ENCODE measurements around the gene RAET1G.
A peak's percentile ranks its signal among the peaks of the same experiment; 100 is the strongest.
"Not testable (repeated sequence)": the region's sequence is repeated elsewhere in the genome, so short reads cannot be mapped to it uniquely, and the experiment has no call there.

The RAET1G gene

DNA sequence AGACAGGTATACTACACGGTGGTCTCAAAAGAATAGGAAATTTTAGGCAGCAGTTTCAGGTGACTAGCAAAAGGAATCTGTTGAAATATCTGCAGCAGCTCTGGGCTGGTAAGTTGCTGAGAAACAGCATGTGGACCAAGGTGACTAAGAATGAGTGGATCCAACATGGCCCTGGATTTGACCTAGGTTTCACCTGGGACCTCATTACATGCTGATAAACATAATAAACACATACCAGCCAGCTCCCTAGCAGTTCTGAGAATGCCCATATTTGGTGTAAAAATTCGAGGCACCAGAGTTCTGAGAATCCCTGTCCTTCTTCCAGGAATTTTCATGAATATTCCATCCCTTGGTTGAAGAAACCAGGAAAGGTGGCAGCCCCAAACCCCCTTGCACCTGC is 30.5 kb upstream of the RAET1G start:
- not testable (repeated sequence) for DNase-seq

DNA sequence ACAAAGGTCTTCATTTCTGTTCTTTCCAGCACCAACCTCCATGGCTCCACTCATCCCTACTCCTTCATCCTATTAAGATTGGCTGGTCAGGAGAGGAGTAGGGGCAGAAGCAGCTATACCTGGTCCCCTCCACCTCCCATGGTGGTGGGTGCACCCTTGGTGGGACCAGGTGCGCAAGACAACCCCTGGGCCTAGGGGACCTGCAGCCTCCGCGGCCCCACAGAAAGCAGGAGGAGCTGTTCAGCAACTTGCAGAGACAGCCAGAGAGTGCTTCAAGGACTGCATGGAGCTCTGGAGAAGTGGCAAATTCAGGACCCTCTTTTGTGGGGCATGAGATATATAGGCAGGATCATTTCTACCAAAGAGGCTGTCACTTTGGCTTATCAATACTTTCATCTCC is 28.7 kb upstream of the RAET1G start:
- no peak for DNase-seq

DNA sequence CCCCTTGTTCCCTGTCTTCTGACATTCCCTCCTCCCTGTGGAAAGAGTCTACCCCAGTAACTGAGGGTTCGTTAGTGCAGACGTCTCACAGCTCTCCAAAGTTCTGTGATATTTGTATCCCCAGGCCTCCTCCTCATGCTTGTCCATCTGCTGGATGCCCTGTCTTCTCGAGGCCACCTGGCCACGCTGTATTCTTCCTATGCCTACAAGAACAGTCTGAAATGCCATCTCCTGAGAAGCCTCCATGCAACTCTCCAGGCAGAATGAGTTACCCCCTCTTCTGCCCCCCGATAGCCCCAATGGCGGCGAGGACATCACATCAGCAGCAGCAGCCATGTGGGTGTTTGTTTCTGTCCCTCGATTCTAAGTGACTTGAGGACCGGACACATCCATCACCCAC is 28.2 kb upstream of the RAET1G start:
- no peak for DNase-seq

DNA sequence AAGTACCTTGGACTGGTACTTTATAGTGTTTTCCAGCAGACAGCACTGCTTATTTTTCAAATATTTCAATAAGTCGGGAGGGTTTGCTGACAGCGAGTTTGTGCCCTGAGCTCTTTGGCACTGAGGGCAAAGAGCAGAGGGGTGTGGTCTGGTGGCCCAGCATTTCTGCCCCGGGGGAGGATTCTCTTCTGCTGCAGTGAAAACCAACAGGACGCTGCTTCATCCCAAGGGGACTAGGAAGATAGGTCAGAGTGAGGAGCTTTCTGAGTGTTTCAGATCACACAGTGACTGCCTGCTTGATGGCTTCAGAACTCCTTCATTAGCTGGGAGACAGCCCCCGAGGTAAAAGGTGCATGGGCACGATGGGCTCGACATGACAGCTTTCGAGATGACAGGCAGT is 27.5 kb upstream of the RAET1G start:
- no peak for DNase-seq

DNA sequence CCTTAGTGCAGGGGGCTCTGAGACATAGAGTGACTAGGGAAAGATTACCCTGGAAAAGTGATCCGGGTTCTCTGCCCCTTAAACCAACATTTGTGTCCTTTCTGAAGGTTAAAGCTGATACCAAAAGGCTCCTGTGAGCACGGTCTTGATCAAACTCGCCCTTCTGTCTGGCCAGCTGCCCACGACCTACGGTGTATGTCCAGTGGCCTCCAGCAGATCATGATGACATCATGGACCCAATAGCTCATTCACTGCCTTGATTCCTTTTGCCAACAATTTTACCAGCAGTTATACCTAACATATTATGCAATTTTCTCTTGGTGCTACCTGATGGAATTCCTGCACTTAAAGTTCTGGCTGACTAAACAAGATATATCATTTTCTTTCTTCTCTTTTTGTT is 25.7 kb upstream of the RAET1G start:
- no peak for DNase-seq

DNA sequence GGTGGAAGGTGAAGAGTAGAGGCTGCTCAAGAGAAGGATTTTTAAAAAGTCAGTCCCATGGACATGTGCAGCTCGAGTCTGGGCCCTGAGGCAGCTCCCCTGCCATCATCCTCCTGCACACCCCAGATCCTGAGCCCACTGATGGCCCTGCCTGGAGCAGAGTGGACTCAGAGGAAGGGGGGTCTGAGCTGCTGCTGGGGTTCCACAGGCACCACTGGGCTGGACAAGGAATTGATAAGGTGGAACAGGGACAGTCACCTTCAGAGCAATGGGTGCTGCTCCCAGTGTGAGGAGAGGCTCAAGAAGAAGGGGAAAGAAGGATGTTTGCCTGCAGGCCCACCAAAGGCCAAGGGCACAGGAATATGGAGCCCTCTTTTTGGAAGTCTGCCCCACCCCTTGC is 25.1 kb upstream of the RAET1G start:
- DNase-seq = no peak

DNA sequence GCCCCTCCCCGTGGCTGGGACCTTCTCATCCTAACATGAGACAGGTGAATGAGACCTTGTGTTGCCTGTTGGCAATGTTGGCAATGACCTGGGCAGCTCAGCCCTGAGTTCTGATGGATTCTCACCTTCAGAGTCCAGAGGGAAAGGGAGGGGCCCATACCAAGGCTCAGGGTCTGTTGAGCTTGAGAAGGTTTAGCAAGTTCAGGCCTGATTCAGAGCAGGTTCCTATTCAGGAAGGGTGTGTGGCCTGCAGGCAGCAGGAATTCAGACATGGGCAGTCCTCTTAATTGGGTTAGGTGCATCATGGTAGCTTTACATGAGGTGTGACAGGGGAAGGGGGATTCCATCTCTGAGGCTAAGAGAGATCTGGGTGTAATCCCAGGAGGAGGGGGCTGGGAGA is 24.6 kb upstream of the RAET1G start:
- DNase-seq = not testable (repeated sequence)

DNA sequence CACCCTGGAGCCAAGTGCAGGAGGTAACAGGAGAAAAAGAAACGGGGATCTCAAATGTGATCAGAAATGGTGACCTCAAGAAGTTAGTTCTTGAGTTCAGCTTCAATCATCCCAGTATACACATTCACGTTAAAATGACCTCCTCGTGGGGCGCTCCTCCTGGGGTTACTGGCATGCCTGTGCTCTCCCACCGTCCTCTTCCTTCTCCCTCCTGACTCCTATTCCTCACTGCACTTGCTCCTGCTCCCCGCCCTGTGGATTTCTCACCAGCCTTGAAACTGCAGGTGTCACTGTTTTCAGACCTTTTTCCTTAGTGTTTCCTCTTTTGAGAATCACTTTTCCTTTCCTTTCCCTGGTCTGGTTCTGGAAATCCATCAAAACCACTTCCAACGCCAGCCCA is 23.7 kb upstream of the RAET1G start:
- DNase-seq = not testable (repeated sequence)

DNA sequence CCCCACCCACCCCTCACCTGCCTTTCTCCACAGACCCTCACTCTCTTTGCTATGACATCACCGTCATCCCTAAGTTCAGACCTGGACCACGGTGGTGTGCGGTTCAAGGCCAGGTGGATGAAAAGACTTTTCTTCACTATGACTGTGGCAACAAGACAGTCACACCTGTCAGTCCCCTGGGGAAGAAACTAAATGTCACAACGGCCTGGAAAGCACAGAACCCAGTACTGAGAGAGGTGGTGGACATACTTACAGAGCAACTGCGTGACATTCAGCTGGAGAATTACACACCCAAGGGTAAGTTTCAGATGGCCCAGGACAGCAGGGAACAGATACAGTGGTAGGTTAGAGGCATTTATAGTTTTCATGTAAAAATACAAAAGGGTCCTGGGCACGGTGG is 22.4 kb upstream of the RAET1G start:
- not testable (repeated sequence) for DNase-seq

DNA sequence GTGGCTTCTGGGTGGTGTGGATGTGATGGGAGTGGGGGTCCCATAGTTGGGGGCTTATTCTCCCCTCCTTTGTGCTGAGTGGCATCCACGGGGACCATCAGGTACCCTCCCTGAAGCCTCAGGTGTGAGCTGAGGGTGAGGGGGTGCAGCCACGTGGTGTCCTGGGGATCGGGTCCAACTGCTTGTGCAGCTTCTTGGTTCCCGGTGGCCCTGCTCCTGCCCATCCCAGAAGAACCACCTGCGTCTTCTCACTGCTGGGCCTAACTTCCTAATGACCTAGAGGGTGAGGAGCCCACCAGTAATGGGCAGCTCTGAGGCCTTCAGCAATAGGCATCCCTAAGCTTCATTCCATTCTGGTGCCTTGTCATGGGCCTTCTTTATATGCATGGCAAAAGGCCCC is 20.4 kb upstream of the RAET1G start:
- DNase-seq = not testable (repeated sequence)

DNA sequence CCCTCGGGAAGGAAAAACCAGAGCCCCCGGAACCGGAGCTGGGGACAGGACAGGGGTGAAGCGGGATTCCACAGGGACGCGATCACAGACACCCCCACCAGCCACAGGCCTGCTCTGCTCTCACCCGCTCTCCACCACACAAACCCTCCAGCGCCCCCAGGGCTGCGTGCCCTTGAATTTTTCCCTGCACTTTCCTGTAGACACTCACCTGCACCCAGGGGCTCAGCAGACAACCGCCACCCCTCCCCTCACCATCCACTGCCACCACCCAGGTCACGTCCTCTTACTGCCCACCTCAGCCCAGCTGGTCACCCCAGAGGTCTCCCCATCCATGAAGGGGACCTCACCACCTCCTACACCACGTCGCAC is 19.5 kb upstream of the RAET1G start:
- DNase-seq = no peak

DNA sequence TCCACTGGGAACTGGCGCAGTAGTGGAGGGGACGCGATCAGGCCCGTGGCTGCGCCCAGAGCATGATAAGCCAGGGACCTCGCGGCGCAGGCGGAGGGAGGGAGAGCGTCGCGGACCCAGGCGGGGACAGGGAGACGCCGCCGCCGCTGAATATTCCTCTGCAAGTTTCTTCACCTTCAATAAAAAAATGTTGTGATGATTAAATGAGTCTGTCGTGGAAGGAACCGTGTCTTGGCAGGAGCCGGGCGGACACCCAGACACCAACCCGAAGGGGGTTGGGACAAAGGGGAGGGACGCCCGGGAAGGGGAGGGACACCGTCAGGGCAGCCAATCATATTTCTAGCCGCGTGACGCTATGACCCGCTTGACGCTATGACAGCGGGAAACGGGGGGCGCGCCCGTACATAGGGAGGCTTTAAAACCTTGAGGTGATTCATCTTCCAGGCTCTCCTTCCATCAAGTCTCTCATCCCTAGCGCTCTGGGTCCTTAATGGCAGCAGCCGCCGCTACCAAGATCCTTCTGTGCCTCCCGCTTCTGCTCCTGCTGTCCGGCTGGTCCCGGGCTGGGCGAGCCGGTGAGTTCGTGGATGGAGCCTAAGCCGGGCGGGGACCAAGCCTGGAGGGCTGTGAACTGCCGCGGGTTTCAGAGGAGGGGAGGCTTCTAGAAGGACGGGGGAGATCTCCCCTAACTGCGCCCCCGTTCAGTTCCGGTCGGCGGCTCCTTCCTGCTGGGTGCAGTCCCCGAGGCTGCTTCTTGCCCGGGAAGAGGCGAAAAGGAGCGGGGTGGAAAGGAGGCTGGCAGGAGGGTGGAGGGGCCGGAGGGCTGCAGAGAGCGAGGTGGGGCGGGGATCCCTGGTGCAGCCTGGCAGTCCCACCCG is 18.9 kb upstream of the RAET1G start, which contains the start of gene ULBP2:
TSS of gene ULBP2 (plus strand) at position 432 of the 878 bp plus-strand sequence. CDS start at position 491, 59 bp downstream.
- DNase-seq = peak; percentile 92

DNA sequence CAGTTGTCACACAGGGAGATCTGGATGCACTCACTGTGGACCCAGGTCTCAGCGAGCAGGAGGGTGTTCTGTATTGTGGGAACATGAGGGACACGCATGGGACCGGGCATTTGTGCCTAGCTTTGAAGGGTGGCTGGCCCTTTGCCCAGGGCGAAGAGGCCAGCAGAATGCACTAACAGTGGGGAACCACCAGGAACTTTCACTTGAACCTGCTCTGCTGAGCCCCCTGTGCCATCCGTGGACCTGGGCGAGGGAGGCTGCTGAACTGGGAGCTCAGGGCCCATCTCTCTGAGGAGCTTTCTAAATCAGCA is 17.7 kb upstream of the RAET1G start:
- DNase-seq = no peak

DNA sequence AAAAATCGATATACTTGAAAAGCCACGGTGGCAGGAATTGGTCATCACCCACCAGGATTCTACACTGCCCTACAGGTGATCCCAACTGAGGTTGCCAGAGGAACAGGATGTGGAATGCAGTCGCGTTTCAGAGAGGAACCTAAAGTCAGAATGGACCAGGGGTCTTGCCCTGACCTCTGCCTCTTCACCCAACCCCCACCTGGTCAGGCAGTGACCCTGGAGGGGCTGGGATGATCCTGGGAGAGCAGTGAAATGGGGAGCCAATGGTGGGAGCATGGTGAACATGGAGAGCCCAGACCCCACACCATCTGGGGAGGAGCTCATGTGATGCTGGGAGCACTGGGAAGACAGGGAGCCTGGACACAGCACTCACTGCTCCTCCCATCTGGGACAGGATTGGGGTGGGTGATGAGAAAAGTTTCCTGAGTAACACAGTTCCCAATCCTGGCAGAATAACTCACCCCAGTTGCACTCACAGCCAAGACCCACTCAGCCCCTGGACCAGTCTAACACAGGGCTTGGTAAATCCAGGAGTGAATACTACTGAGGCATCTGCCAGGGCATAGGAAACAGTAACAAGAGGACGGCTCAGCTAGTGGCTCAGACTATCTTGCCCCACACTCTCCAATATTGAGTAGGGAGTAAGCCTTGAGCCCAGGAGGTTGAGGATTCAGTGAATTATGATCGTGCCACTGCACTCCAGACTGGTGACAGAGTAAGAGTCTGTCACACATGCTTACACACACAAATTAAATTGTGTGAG is 17.2 kb upstream of the RAET1G start:
- DNase-seq = no peak

DNA sequence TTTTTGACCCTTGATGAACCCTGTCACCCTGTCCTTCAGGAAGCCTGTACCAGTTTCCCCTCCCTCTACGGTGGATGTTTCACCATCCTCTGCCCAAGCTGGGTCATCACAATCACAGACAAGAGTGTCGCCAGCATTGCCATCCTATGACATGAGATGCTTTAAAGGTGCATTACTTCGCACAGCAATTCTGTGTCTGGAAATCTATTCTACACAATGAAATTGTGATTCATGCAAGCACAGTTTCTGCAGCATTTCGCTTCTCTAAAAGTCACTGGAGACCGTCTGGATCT is 16.4 kb upstream of the RAET1G start:
- DNase-seq = no peak

DNA sequence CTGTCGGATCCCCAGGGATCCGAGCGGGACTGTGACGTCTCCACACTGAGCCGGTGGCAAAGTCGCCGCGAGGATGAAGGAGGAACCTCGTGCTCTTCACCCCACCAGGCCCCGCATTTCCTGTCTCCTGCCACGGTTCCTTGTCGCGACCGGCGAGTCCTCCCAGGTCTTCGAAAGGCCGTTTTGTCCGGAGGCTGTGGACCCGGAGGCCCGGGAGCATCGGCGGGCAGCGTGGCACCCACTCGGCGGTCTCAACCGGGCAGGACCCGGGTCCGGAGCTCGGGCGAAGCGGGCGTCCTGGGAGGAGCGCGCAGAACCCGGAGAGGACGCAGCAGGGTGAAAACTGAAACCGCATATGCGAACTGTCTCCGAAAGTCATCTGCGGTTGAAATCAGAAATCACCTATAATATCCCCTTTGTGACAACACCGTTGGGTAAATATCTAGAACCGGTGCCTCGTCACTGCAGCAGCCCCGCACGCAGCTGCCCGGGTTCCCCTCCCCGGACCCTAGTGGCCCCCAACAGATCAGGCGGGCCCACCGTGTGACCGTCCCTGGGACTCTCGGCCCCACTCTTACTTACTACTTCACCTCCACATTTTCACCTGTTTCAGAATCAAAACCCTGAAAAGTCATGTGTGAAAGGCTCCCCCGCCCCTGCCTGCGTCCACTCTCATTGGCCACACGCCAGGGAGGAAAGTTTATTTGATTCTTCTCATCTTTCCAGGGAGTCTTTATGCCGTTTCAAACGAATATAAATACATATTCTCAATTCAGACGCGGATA is 15.8 kb upstream of the RAET1G start:
- no peak for DNase-seq

DNA sequence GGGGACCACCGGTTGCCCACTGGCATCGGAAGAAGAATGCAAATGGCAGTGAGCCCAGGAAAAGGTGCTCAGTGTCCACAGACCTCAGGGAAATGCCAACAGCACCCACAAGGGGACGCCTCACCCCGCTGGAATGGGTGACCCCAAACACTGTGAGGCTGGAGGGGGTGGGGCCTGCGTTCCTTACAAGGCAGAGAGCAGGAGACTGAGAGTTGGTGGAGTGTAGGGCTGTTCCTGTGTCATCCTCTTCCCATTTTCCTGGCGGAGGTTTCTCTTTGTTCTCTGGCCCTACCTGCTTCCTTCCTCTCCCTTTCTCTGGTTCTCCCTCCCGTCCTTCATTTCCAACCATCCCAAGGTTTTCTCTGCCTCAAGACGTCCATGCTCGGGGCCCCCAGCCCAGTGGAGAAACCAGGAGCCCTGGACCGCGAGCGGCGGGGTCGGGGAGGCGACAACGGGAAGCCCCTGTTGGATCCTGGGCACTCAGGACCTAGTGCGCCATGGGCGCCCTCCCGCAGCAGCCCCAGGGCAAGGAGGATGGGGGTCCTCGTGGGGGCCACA is 15.2 kb upstream of the RAET1G start:
- not testable (repeated sequence) for DNase-seq

DNA sequence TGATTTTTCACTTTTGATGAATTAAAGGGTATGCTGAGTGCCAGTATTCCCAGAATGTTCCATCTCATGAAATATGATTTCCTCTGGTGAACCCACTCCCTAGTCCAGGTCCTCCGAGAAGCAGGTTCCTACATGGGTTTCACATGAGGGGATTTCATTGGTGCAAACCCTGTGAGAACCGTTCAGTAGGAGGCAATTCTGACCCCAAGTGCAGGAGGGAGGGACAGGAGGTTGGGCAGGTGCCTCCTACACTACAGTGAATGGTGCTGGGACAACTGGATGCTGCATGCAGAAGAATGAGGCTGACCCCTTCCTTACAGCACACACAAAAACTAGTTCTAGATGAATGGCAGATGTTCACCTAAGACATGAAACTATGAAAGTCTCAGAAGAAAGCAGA is 13.8 kb upstream of the RAET1G start:
- no peak for DNase-seq

DNA sequence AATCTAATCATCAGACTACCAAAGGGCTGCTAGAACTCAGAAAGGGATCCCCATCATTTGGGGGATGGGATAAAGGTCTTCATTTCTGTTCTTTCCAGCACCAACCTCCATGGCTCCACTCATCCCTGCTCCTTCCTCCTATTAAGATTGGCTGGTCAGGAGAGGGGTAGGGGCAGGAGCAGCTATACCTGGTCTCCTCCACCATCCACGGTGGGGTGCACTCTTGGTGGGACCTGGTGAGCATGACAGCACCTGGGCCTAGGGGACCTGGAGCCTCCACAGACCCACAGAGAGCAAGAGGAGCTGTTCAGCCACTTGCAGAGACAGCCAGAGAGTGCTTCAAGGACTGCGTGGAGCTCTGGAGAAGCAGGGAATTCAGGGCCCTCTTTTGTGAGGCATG is 12.7 kb upstream of the RAET1G start:
- DNase-seq = no peak

DNA sequence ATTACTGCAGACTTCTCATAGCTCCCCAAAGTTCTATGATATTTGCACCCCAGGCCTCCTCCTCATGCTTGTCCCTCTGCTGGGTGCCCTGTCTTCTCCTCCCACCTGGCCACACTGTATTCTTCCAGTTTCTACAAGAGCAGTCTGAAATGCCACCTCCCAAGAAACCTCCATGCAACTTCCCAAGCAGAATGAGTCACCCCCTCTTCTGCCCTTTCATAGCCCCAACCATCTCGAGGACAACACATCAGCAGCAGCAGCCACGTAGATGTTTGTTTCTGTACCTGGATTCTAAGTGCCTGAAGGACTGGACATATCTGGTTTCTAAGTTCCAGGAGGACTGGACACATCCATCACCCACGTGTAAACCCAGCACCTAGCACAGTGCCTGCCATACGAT is 12.3 kb upstream of the RAET1G start:
- DNase-seq = no peak

DNA sequence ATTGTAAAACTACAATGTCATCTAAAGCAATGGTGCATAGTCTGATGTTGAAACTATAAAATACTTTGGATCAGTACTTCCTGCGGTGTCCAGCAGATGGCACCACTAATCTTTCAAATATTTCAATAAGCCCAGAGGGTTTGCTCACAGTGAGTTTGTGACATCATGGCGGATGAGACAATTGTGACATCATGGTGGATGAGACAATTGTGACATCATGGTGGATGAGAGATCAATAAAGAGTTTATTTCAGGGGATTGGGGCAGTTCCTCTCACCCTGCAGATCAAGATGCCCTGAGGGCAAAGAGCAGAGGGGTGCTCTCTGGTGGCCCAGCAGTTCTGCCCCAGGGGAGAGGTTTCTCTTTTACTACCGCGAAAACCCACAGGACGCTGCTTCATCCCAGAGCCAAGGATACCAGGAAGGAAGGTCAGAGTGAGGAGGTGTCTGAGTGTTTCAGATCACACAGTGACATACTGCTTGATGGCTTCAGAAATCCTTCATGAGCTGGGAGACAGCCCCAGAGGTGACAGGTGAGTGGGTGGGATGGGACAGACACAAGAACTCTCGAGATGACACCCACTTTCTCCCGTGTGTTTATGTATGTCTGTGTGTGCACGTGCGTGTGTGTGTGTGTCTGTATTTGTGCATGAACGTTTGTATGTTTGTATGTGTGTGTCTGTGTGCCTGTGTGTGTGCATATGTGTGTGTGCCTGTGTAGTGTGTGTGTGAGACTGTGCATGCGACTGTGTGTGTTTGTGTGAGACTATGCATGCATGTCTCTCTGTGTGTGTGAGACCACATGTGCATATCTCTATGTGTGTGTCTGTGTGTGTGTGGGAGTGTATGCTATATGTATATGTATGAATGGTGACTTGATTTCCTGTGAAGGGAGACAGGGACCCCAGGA is 11.6 kb upstream of the RAET1G start:
- DNase-seq = peak; percentile 86

DNA sequence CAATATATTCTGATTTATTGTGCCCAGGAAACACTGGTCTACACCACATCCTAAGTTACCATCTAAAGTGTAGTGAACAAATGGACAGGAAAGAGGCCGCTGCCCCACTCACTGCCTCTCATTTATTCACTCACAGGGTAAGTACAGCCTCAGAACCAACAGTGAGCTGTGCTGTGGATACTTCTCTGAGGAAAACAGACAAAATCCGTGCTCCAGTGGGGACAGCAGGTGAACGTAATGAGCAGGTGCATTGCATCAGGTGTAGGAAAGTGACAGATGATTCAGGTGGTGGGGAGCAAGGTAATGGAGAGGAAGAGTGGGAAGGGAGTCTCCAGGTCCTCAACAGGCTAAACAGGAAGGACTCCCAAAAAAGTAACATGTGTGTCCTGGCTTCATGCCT is 10.5 kb upstream of the RAET1G start:
- DNase-seq = no peak
